HG03354 (cell line): Measurements from ENCODE around the gene SFXN5.

Experiments used
- ATAC-seq: cut with Tn5 transposase; IDR thresholded peaks from one replicate; pipeline ENCODE4 v1.9.1; 2021; ENCODE audit warnings: mild to moderate bottlenecking; ENCODE audit not compliant: unreplicated experiment, poor library complexity, severe bottlenecking

The SFXN5 gene

DNA sequence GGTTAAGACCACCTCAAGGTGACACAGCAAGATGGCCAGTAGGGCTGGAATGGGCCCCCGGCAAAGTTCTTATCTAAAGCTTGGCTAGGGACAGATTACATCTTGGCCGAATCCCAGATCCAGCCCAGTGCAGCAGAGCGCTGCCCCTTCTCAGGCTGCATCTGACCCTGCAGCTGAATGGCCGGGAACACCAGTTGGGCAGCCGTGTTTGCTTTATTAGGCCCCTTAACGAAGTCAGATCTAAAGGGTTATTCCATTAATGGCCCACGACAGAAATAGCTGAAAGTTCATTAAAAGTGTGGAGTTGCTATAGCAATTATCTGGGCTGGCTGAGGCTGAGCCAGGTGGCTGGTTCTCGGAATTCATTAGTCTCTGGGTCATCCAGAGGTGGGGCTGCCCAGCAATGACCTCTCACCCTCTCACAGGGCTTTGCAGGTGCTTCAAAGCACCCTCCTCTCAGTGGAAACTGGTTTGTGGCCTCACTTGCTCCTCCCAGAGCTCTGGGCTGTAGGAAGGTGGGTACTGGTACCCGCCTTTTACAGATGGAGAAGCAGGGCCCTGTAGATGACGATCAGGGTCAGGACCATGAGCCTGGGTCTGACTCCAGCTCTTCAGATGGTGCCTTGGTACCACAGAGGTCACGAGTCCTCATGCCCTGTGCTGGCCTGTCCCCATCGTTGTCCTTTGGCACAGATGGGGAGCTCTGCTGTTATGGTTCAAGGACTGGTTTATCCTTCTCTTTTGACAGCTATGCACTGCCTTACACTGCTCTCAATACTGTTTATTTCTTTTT lies 85.4 kb downstream of the SFXN5 start:
- no peak for ATAC-seq

- no peak for ATAC-seq
These were observed 86.4 kb downstream of the SFXN5 start for GRCh38 chr2:72985136-72985535.

DNA sequence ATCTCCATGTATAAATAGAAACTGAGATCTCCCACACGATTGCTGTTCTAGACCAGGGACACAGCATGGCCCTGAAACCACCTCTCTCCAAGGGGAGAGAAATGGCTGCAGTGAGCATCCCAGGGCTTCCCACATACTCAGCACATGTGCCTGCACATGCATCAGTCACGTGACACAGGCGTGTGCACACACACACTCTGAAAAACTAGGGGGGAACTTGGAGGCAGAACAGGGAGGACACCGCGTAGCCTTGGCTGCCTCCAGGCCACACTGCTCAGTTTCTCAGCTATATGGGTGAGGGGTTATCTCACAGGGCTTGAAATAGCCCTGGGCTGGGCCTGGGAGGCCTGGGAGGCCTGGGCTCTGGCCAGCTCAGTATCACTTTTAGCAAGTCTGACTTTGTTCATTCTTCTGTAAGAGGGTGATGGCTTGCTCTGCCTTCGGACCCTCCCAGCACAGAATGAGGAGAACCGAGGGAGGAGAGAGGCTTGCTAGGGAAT lies 87.3 kb downstream of the SFXN5 start:
- no peak for ATAC-seq

- ATAC-seq, result no peak
These were observed 87.9 kb downstream of the SFXN5 start for GRCh38 chr2:72983500-72984161.

DNA sequence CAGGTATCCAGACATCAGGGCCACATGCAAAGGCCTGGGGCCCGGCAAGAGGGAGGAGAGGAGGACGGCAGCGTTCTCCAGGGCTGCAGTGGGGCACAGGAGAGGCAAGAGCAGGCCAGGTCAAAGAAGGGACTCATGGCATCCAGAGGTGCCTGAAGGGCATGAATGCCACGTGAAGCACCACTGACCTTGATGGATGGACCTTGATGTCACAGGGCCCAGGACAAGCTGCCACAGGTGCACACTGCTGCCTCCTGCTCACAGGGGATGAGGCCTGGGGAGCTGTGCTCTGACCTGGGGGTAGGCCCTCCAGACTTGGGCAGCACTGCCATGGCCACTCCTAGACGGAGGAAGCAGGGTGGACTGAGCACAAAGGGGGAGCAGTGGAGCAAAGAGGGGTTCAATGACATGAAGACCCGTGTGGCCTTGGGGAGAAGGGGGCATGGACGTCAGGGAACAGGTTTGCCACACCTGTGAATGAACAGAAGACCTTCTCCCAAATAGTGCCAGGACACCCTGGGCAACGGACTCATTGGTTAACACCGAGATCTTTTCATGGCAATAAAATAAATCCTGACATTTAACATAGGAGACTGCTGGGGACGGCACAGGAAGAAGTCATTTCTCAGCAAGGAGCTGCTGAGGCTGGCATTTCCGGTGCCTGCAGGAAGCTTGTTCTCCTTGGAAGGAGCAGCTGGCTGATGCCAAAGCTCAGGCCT lies 88.6 kb downstream of the SFXN5 start:
- no peak for ATAC-seq

DNA sequence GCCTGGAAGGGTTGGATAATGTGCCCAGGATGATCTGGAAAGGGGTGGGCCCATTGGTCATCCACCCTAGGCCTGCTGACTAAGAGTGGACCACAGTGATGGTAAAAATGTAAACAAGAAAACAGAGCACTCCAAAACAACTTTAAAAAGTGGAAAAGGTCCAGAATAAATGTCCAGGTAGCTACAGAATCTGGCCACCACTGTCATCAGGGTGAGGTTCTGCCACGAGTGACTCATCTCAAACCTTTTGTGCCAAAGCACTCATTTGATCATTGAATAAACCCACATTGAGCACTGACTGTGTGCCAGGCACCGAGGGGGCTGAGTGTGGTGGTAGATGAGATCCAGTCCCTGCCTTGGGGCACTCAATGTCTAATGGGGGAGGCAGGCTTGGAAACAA lies 89.3 kb downstream of the SFXN5 start:
- ATAC-seq, result no peak

GRCh38 chr2:72981536-72981935 lies 90.0 kb downstream of the SFXN5 start:
- ATAC-seq, result no peak

- no peak for ATAC-seq
These were observed 90.8 kb downstream of the SFXN5 start for GRCh38 chr2:72980535-72981217.

DNA sequence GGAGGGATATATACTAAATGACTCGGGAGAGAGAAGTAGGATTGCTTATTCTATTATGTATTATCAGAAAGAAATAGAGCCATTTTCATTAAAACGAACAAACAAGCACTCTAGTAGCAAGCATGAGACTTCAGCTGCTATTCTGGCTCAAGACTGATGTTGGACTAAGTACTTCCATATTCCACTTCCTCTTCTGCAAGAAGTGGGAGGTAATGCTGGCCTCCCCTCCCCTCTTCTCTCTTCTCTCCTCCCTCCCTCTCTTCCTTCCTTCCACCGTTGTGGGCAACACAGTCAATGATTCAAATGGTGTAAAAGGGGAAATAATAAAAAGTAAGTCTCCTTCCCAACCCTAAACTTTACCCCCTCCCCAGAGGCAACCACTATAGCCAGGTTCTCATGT lies 91.6 kb downstream of the SFXN5 start:
- ATAC-seq, result no peak

GRCh38 chr2:72975017-72975416 lies 96.5 kb downstream of the SFXN5 start:
- no peak for ATAC-seq

DNA sequence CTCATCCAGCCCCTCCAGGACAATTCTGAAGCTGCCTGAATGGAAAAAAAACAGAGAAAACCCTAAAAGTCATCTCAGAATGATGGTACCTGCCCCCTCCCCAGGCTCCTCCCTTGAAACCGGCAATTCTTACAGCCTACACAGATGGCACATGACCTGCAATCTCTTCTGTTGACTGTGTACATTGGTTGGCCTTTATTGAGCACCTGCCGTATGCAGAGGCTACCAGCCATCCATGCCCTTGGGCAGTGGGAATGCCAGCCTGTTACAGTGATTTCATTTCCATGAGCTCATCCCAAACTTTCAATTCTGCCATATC lies 97.1 kb downstream of the SFXN5 start:
- ATAC-seq, result no peak

DNA sequence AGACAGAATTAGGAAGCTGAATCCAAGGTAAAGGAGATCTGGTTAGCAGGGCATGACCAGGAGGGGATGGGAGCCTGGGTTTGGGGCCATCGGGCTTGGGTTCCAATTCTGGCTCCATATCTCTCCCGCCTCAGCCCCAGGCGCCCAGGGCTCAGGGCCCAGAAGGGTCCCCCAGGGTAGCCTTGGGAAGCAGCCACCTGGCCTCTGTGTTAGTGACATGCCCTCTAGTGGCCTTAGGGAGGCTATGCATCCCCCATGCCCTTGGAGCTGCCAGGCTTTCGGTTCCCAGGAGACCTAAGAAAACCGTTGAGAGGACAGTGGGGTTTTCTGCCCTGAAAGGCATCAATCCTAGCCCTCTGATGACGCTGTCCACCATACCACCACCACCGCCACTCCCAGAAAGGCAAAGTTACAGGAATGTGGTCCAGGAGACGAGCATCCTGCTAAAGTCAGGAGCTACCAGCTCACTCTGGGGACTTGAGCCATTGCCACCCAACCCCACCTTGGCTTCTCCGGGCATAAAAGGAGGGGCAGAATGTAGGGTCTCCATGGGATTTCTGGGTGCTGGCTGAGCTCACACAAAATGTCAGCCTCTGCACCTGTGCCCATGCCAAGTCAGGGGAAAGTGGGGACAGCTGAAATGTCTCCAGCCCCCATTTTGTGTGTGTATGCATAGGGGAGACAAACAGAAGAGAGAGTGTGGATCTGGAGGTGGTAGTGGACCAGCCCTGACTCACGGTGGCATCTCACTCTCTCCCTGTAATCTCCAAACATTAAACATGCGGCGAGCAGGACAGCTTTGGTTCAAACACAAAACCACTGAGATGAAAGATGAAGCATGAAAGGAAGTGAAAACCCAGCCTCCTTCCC lies 97.7 kb downstream of the SFXN5 start:
- peak; percentile 95 for ATAC-seq

DNA sequence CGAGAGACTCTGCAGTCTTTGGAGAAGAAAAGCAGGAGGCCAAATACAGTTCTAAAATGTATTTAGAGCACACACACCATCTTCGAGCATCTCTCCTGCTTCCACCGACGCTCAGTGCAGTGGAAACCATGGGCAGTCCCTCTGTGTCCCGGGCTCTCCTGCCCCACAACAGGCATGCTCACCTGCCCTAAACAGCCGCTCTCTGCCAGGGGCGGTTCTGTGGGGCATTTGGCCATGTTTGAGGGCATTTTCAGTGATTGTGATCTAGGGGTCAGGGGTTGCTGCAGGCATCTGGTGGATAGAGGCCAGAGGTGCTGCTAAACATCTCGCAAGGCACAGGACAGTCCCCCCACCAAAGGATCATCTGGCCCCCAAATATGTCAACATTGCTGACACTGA lies 98.4 kb downstream of the SFXN5 start:
- no peak for ATAC-seq

GRCh38 chr2:72972352-72973136 lies 99.0 kb downstream of the SFXN5 start:
- no peak for ATAC-seq

DNA sequence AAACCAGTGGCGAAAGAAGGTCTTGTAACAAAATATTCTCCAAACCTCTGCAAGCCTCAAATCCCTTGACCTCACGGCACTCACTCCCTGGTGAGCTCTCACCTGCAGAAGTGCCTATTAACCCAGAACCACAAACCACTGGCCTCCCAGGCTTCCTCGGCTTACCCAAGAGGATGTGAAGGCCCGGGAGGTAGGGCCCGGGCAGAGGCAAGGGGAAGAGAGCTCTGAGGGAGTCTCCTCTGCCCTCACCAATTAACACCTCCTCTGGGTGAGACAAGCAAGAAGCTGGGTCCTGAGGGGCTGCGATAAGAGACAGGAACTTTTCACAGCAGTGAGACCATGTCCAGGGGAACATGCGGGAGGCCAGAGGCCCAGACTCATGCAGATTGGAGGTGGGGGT lies 100.5 kb downstream of the SFXN5 start:
- ATAC-seq, result no peak

- no peak for ATAC-seq
These were observed 101.8 kb downstream of the SFXN5 start for GRCh38 chr2:72969706-72970105.

DNA sequence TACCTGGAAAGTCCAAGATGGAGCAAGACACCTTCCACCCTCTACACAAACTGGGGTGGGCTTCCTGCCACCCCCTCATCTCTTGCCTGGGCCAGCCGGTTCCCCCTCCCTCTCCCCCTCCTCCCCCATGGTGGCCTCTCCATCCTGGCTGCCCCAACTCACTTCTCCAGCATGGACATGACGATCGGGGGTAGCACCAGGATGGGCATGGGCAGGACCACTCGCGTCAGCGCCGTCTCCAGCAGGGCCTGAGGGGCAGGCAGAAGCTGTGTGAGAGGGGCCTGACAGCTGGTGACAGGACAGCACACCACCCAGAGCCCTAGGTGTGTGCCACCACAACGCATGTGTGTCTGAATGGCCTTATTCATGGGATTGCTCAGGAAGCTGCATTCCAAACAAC lies 103.2 kb downstream of the SFXN5 start:
- no peak for ATAC-seq

- no peak for ATAC-seq
These were observed 105.6 kb downstream of the SFXN5 start for GRCh38 chr2:72965770-72966450.
